Measurements from ENCODE around the gene LEFTY2. TPM values are rescaled to one million over a fixed set of nuclear protein-coding genes. Genes with fewer than 3 reads are reported as not detected.

LEFTY2 gene
- polyA plus RNA-seq, 2 of the 4 experiments (the other 2 are of a cell fraction), result not detected

GRCh38 chr1:225888898-225889601 lies 52.0 kb downstream of the LEFTY2 start, which contains the start of gene LEFTY1:
Gene LEFTY1 (minus strand): TSS chr1:225889146. CDS start chr1:225889066, 80 bp downstream.
- POLR2A ChIA-PET, result interaction anchor here (0.6 to 1.2 kb wide), 2 partner anchors 29 to 36 kb away, joined by 3 to 4 read pairs; partner anchors contain the start of gene PYCR2
- H3K4me1 ChIP-seq, result peaks cover 39% of the 10 kb centered on the region
- ATAC-seq, result peak in 1 of 2 experiments; percentile 32; a peak in 3 of 6 replicates
- DNase-seq (ENCODE audit: low read depth in 1 of 2, low spot score in 1 of 2), result no peak
- H3K9me3 ChIP-seq, result no peaks in the 10 kb centered on the region
- CTCF ChIA-PET, result interaction anchor here (0.6 to 19.4 kb wide), 7 partner anchors 10 to 468 kb away, joined by 3 to 207 read pairs (median 7); partner anchors contain the start of gene EPHX1
- no peak within 1 kb of the TSS for H3K4me3 ChIP-seq
- TF ChIP-seq ELK1 (IDR thresholded peaks at IDR 0.05; ENCODE audit: low read depth, low read length) (no peak), REST (IDR thresholded peaks at IDR 0.05) (no peak), ZC3H11A (IDR thresholded peaks at IDR 0.05) (no peak), HMGXB4 (CRISPR knock-in tag; IDR thresholded peaks at IDR 0.05; ENCODE audit: borderline replicate concordance) (no peak), HOXA7 (CRISPR knock-in tag; IDR thresholded peaks at IDR 0.05) (no peak), JUN (IDR thresholded peaks at IDR 0.05) (no peak), FOSB (CRISPR knock-in tag; IDR thresholded peaks at IDR 0.05) (no peak)
- peak within 1 kb of the TSS in 1 of 2 experiments; percentile 12; a peak in 2 of 6 replicates for H3K27ac ChIP-seq
- 65% methylated on average over 8 of the region's 11 CpGs for WGBS (ENCODE audit: missing lambda C conversion rate)
- FAIRE-seq, result no peak
- no peak within 1 kb of the TSS for H3K4me2 ChIP-seq

- TF ChIP-seq FOXS1 (CRISPR knock-in tag; IDR thresholded peaks at IDR 0.05) (no peak), MAZ (IDR thresholded peaks at IDR 0.05; ENCODE audit: borderline replicate concordance, low read depth, low read length) (no peak), RNF2 (IDR thresholded peaks at IDR 0.05; ENCODE audit: borderline replicate concordance, low read depth) (no peak), KDM5A (IDR thresholded peaks at IDR 0.05) (no peak), PHF8 (IDR thresholded peaks at IDR 0.05; ENCODE audit: borderline replicate concordance, low read depth) (no peak), TFCP2L1 (CRISPR knock-in tag; IDR thresholded peaks at IDR 0.05) (no peak), KDM1A (IDR thresholded peaks at IDR 0.05; ENCODE audit: low read depth) (no peak), RARB (CRISPR knock-in tag; IDR thresholded peaks at IDR 0.05) (no peak), RFX5 (IDR thresholded peaks at IDR 0.05) (no peak), EHF (CRISPR knock-in tag; IDR thresholded peaks at IDR 0.05) (no peak), CHD4 (IDR thresholded peaks at IDR 0.05; ENCODE audit: borderline replicate concordance) (no peak), HOXB13 (CRISPR knock-in tag; IDR thresholded peaks at IDR 0.05; ENCODE audit: low read depth) (no peak), NR3C1 (IDR thresholded peaks at IDR 0.05) (no peak), USF2 (IDR thresholded peaks at IDR 0.05) (no peak), CBX8 (IDR thresholded peaks at IDR 0.05) (no peak), GATA3 (IDR thresholded peaks at IDR 0.05; ENCODE audit: borderline replicate concordance) (no peak), CEBPB (IDR thresholded peaks at IDR 0.05) (no peak), FOSL2 (IDR thresholded peaks at IDR 0.05) (no peak), FOSL2 (CRISPR knock-in tag; IDR thresholded peaks at IDR 0.05) (no peak), HMGXB4 (CRISPR knock-in tag; IDR thresholded peaks at IDR 0.05; ENCODE audit: borderline replicate concordance) (no peak)
- ChIA-PET POLR2A (interaction anchor here (0.6 kb wide), 1 partner anchor 29 kb away, joined by 3 read pairs; no protein-coding TSS in a partner anchor), CTCF (interaction anchor here (0.6 to 19.4 kb wide), 6 partner anchors 11 to 468 kb away, joined by 3 to 207 read pairs (median 8); partner anchors contain the start of gene EPHX1)
- DNase-seq (ENCODE audit: low read depth in 1 of 2, low spot score in 1 of 2) (no peak), FAIRE-seq (no peak), ATAC-seq (peak in 1 of 2 experiments; percentile 27; a peak in 3 of 6 replicates)
- Histone ChIP-seq H3K4me3 (no peak overlapping the region), H3K27ac (peak overlapping the region in 1 of 2 experiments; percentile 6; a peak in 1 of 6 replicates), H3K4me1 (peaks cover 46% of the 10 kb centered on the region), H3K4me2 (no peak overlapping the region), H3K9me3 (no peaks in the 10 kb centered on the region)
- 81% methylated on average over 16 of the region's 18 CpGs for WGBS (ENCODE audit: missing lambda C conversion rate)
Observed at GRCh38 chr1:225888289-225888897, 52.6 kb downstream of the LEFTY2 start.

Measured in A549 (cell line).